Measurements from ENCODE around the gene RXFP1. TPM values are rescaled to one million over a fixed set of nuclear protein-coding genes. Genes with fewer than 3 reads are reported as not detected.

The RXFP1 gene
- not detected for polyA plus RNA-seq (2013, experiment 1 of 2)
- polyA plus RNA-seq (2013, experiment 2 of 2) = not detected

DNA sequence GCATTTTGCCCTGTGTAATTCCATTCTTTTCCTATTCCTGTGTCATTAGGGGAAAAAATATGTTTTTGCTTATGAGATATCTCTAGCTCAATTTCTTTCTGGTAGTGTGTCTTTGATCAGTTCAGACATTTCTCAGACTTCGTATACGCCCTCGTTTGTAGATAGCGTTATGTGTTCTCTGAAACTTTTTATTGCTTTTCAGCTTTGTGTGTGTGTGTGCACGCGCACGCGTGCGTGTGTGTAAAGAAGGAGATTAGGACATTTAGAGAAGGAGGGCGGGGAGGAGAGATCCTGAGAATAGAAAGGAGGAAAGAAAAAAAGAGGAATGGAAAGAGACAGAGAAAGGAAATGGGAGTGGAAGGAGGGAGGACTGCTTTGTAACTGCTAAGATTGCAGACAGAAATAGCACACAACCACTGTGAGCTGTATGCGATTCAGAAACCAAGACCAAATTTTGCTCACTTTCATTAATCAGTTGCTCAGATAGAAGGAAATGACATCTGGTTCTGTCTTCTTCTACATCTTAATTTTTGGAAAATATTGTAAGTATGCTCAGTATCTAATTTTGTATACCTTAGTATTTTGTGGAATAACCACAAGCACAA, at the start of gene RXFP1:
Gene RXFP1 (plus strand): TSS at position 399 of the 605 bp plus-strand sequence. CDS start 95 bp downstream, at position 494.
- Histone ChIP-seq H3K4me1 (ENCODE audit: control insufficient read depth, insufficient read depth, low read length, poor library complexity, severe bottlenecking) (no peaks in the 10 kb centered on the region), H3K36me3 (ENCODE audit: control insufficient read depth, insufficient read depth, low read length) (no peaks in the 10 kb centered on the region), H3K4me3 (ENCODE audit: extremely low read depth, insufficient read depth, low read length, poor library complexity, severe bottlenecking) (no peak within 1 kb of the TSS), H3K9me3 (ENCODE audit: control insufficient read depth, low read length) (no peaks in the 10 kb centered on the region), H3K27ac (ENCODE audit: low read depth, low read length, severe bottlenecking) (no peak within 1 kb of the TSS)
- 82 to 86% methylated on average over 8 to 10 of the region's 11 CpGs for WGBS, 2 experiments (ENCODE audit: insufficient coverage in 2 of 2)

DNA sequence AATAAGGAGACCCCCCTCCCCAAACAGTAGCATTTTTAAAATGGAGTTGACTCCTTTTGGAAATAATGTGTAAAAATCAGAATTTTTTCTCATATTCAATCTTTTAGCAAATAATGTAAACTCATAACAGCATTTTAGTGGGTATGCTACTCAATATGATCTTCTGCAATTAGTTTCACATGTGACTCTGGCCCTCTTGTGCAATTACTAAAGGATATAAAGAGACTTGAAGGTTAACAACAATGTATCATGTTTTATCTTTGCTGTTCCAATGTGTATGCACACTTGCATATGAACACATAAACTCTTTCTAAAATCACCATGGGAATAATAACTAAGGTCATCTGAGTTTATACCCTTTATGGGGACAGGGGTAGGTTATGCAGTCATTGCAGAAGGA, 39.9 kb upstream of the RXFP1 start:
- H3K27ac ChIP-seq (ENCODE audit: low read depth, low read length, severe bottlenecking) = no peak overlapping the region
- no peaks in the 10 kb centered on the region for H3K9me3 ChIP-seq (ENCODE audit: control insufficient read depth, low read length)
- no peaks in the 10 kb centered on the region for H3K4me1 ChIP-seq (ENCODE audit: control insufficient read depth, insufficient read depth, low read length, poor library complexity, severe bottlenecking)
- no peaks in the 10 kb centered on the region for H3K36me3 ChIP-seq (ENCODE audit: control insufficient read depth, insufficient read depth, low read length)
- H3K4me3 ChIP-seq (ENCODE audit: extremely low read depth, insufficient read depth, low read length, poor library complexity, severe bottlenecking) = no peak overlapping the region

DNA sequence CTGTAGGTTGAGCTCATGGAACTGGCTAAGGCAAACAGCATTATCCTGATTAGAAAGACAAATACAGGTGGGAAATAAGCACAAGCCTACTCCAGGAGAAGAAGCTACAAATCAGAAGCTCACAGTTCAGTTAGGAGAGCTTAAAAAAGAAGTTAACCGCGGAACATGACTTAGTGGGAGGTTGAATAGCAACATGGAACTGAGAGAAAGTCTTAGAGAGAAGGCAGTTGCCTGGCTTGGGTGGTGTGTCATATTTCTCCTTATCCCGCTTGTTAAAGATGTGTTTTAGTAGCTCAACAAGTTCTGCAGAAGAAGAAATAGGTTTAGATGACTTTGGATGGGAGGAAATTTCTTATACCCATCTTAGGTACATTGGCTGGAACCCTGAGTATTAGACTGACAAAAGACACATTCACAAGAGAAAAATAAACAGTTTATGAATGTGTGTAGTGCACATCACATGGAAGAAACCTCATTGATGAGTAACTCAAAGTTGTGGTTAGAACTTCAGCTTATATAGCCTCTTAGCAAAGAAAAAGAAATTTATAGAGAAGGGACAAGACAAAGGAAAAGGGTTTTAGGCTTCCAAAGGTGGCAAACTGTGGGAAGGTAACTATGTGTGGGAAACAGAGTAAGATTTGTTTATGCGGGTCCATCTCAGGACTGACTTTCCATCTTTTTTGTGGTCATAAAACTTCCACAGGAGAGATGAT, 37.4 kb upstream of the RXFP1 start:
- Histone ChIP-seq H3K27ac (ENCODE audit: low read depth, low read length, severe bottlenecking) (no peak overlapping the region), H3K36me3 (ENCODE audit: control insufficient read depth, insufficient read depth, low read length) (no peaks in the 10 kb centered on the region), H3K9me3 (ENCODE audit: control insufficient read depth, low read length) (no peaks in the 10 kb centered on the region), H3K4me1 (ENCODE audit: control insufficient read depth, insufficient read depth, low read length, poor library complexity, severe bottlenecking) (no peaks in the 10 kb centered on the region), H3K4me3 (ENCODE audit: extremely low read depth, insufficient read depth, low read length, poor library complexity, severe bottlenecking) (no peak overlapping the region)
- WGBS, 2 experiments (ENCODE audit: insufficient coverage in 2 of 2) = 74 to 77% methylated on average over 3 to 4 of the region's 4 CpGs

DNA sequence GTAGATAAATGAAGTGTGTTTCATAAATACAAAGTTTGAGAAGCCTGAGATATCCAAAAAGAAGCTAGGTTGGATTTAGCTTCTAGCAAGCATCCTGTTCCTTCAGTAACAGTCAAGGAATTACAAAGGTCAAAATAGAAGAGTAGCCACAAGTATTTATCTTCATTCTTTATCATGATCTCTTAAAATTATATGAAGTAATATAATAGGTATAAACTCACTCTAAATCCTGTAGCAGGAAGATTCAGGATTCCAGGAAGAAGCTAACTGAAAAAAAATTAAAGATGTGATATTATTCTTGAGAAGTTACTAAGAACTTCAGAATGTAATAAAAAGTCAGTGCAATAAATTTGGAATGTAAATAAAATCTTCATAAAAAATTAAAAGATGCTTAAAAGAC, 31.1 kb upstream of the RXFP1 start:
- H3K36me3 ChIP-seq (ENCODE audit: control insufficient read depth, insufficient read depth, low read length) = no peaks in the 10 kb centered on the region
- no peaks in the 10 kb centered on the region for H3K4me1 ChIP-seq (ENCODE audit: control insufficient read depth, insufficient read depth, low read length, poor library complexity, severe bottlenecking)
- H3K9me3 ChIP-seq (ENCODE audit: control insufficient read depth, low read length) = no peaks in the 10 kb centered on the region
- H3K27ac ChIP-seq (ENCODE audit: low read depth, low read length, severe bottlenecking) = no peak overlapping the region
- no peak overlapping the region for H3K4me3 ChIP-seq (ENCODE audit: extremely low read depth, insufficient read depth, low read length, poor library complexity, severe bottlenecking)

DNA sequence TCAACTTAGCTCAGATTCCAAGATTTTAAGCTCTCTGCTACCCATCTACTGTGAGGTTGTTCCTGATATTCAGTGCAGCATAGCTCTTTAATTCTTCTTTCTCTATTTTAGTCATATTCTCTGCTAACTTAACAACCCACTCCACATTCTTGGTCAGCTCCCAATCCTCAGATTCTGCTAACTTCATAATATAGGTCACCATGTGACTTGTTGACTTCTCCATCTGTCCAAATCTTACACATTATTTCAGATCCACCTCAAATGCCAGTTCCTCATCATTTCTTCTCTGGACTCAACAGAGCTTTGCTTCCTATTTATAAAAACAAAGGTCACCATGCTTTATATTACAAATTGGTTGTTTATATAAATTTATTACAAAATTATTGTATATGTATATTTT, 29.3 kb upstream of the RXFP1 start:
- Histone ChIP-seq H3K36me3 (ENCODE audit: control insufficient read depth, insufficient read depth, low read length) (no peaks in the 10 kb centered on the region), H3K4me3 (ENCODE audit: extremely low read depth, insufficient read depth, low read length, poor library complexity, severe bottlenecking) (no peak overlapping the region), H3K9me3 (ENCODE audit: control insufficient read depth, low read length) (no peaks in the 10 kb centered on the region), H3K27ac (ENCODE audit: low read depth, low read length, severe bottlenecking) (no peak overlapping the region), H3K4me1 (ENCODE audit: control insufficient read depth, insufficient read depth, low read length, poor library complexity, severe bottlenecking) (no peaks in the 10 kb centered on the region)

DNA sequence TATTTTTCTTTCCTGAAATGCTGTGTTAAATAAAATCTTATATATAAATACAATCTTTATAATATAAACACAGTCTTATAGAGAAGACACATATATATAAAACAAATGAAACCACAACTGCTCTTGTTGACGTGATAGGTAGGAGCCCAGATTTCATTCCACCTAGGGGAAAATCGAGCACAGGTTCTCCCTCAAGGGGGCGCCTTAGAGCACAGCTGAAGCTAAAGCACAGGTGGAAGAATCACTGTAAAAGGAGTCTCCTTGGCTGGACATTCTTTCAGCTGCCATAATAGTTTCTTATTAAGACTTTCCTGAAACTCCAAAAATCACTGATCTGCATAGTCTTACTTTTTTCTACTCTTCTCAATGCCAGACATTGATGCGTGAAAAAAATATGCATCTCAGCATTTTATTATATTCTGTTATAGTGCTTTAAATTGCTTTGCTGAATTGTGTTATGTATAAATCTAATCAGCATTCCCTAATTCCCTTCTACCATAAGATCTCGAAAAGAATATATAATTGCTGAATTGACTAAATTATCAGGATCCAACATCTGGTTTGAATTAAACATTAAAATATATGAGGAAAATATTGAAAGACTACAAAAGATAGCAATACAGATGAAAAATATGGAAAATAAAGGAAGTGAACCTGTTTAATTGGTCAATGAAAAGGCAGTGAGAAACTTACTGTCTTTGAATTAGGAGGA, 25.5 kb upstream of the RXFP1 start:
- Histone ChIP-seq H3K4me1 (ENCODE audit: control insufficient read depth, insufficient read depth, low read length, poor library complexity, severe bottlenecking) (no peaks in the 10 kb centered on the region), H3K27ac (ENCODE audit: low read depth, low read length, severe bottlenecking) (no peak overlapping the region), H3K9me3 (ENCODE audit: control insufficient read depth, low read length) (no peaks in the 10 kb centered on the region), H3K4me3 (ENCODE audit: extremely low read depth, insufficient read depth, low read length, poor library complexity, severe bottlenecking) (no peak overlapping the region), H3K36me3 (ENCODE audit: control insufficient read depth, insufficient read depth, low read length) (no peaks in the 10 kb centered on the region)
- 0% methylated on average over 1 to 2 of the region's 5 CpGs for WGBS, 2 experiments (ENCODE audit: insufficient coverage in 2 of 2)

DNA sequence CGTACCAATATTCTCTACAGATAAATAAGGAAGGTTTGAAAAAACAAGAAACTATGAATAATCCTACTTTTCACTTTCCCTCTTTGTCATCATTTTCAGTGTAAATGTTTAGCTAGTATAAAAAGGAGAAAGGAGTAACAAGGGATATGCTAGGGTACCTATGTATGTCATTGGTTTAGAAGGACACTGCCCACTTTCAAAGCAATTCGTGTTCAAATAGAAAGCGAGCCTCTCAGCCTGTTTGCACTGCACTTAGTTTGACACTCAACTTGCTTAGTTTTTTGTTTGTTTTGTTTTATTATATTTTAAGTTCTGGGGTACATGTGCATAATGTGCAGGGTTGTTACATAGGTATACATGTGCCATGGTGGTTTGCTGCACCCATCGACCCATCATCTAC, 21.6 kb upstream of the RXFP1 start:
- no peak overlapping the region for H3K27ac ChIP-seq (ENCODE audit: low read depth, low read length, severe bottlenecking)
- 66 to 84% methylated on average over 2 of the region's 4 CpGs for WGBS, 2 experiments (ENCODE audit: insufficient coverage in 2 of 2)
- H3K4me3 ChIP-seq (ENCODE audit: extremely low read depth, insufficient read depth, low read length, poor library complexity, severe bottlenecking) = no peak overlapping the region
- H3K36me3 ChIP-seq (ENCODE audit: control insufficient read depth, insufficient read depth, low read length) = no peaks in the 10 kb centered on the region
- no peaks in the 10 kb centered on the region for H3K4me1 ChIP-seq (ENCODE audit: control insufficient read depth, insufficient read depth, low read length, poor library complexity, severe bottlenecking)
- no peaks in the 10 kb centered on the region for H3K9me3 ChIP-seq (ENCODE audit: control insufficient read depth, low read length)

DNA sequence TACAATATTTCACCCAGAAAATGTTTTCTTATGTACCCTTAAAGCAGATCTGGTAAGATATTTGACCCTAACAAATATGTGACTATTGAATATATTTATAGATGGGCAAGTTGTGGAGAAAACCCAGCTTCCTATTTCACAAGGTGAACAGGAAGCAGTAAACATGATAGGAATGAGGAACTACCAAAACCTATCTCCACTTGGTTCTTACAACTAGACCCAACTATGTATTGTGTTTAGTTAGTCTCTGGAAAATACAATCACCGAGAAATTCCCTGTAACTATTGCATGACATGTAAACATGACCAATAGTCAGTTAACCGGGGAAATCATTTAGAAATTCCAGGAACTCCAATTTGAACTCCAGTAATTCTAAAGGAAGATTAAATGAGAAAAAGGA, 8.4 kb upstream of the RXFP1 start:
- Histone ChIP-seq H3K36me3 (ENCODE audit: control insufficient read depth, insufficient read depth, low read length) (no peaks in the 10 kb centered on the region), H3K4me3 (ENCODE audit: extremely low read depth, insufficient read depth, low read length, poor library complexity, severe bottlenecking) (no peak overlapping the region), H3K4me1 (ENCODE audit: control insufficient read depth, insufficient read depth, low read length, poor library complexity, severe bottlenecking) (no peaks in the 10 kb centered on the region), H3K27ac (ENCODE audit: low read depth, low read length, severe bottlenecking) (no peak overlapping the region), H3K9me3 (ENCODE audit: control insufficient read depth, low read length) (no peaks in the 10 kb centered on the region)
- WGBS, 2 experiments (ENCODE audit: insufficient coverage in 2 of 2) = no CpG with 5 or more reads among the region's 2 CpGs

DNA sequence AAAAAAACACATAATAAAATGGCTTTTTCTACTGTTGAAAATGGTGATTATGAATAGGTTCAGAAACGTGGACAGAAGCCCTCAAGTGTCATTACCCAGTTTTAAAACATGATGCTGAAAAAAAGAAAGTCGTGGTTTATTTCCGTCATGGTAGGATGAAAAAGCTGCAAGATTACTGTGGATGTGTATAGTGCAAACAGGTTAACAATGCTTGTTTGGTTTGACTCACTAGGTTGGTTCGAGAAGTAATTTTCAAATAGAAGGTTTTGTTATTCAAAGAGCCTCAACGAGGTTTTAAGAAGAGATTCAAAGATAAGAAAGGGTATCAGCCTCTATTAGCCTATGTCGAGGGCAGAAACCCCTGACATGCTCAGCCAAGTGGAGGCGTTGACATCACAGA, 2.5 kb upstream of the RXFP1 start:
- WGBS, 2 experiments (ENCODE audit: insufficient coverage in 2 of 2) = 58 to 62% methylated on average over 5 to 6 of the region's 7 CpGs
- Histone ChIP-seq H3K36me3 (ENCODE audit: control insufficient read depth, insufficient read depth, low read length) (no peaks in the 10 kb centered on the region), H3K27ac (ENCODE audit: low read depth, low read length, severe bottlenecking) (no peak overlapping the region)

DNA sequence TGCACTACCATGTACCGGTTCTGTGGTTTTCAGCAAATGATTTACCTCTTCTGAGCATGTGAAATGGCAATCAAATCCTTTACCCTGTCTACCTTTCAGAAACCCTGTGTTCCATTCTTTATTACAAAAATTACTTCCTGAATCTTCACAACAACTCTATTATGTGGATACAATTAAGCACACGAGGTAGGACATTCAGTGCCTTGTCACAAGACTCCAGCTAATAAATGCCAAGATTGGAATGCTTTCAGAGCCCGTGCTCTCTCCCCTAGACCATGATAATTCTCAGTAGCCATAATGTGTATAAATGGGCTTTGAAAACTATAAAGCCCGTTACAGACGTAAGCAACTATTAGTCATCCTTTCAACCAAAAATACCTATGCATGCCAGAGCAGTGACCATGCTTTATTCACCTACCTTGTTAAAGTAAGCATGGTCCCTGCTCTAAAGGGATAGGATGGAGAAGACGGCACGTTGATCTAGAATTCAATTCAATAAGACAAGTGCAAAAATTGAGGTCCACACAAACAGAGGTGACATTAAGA, 2.4 kb downstream of the RXFP1 start:
- H3K4me1 ChIP-seq (ENCODE audit: control insufficient read depth, insufficient read depth, low read length, poor library complexity, severe bottlenecking) = no peaks in the 10 kb centered on the region
- no peaks in the 10 kb centered on the region for H3K36me3 ChIP-seq (ENCODE audit: control insufficient read depth, insufficient read depth, low read length)
- H3K27ac ChIP-seq (ENCODE audit: low read depth, low read length, severe bottlenecking) = no peak overlapping the region
- no peak overlapping the region for H3K4me3 ChIP-seq (ENCODE audit: extremely low read depth, insufficient read depth, low read length, poor library complexity, severe bottlenecking)
- whole genome bisulfite sequencing, 2 experiments (ENCODE audit: insufficient coverage in 2 of 2) = 91 to 96% methylated on average over 2 to 4 of the region's 7 CpGs
- no peaks in the 10 kb centered on the region for H3K9me3 ChIP-seq (ENCODE audit: control insufficient read depth, low read length)

More for the DNA sequence above, 2.5 kb upstream of the RXFP1 start:
- H3K9me3 ChIP-seq (ENCODE audit: control insufficient read depth, low read length) = no peaks in the 10 kb centered on the region
- H3K4me3 ChIP-seq (ENCODE audit: extremely low read depth, insufficient read depth, low read length, poor library complexity, severe bottlenecking) = no peak overlapping the region
- no peaks in the 10 kb centered on the region for H3K4me1 ChIP-seq (ENCODE audit: control insufficient read depth, insufficient read depth, low read length, poor library complexity, severe bottlenecking)

DNA sequence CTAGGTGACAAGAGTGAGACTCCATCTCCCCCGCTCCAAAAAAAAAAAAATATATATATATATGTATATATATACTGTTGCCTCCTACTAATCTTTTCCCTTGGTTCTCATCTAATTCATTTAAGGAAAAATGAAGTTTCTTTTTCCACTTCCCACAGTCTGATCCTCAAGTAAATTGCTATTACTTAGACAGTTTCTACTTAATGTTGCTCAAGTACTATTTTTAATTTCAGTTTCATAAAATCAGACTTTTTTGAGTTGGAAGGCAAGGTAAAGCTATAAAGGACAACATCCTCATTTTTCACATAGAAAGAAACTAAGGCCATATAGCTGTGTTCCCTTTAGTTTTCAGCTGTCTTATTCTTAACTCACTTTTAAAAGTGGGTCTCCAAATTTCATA, 5.8 kb downstream of the RXFP1 start:
- WGBS, 2 experiments (ENCODE audit: insufficient coverage in 2 of 2) = no CpG with 5 or more reads among the region's 1 CpG
- Histone ChIP-seq H3K36me3 (ENCODE audit: control insufficient read depth, insufficient read depth, low read length) (no peaks in the 10 kb centered on the region), H3K27ac (ENCODE audit: low read depth, low read length, severe bottlenecking) (no peak overlapping the region), H3K4me3 (ENCODE audit: extremely low read depth, insufficient read depth, low read length, poor library complexity, severe bottlenecking) (no peak overlapping the region), H3K4me1 (ENCODE audit: control insufficient read depth, insufficient read depth, low read length, poor library complexity, severe bottlenecking) (no peaks in the 10 kb centered on the region), H3K9me3 (ENCODE audit: control insufficient read depth, low read length) (no peaks in the 10 kb centered on the region)
